ENCODE results near the gene PILRA.
"Not testable (repeated sequence)": the region's sequence is repeated elsewhere in the genome, so short reads cannot be mapped to it uniquely, and the experiment has no call there.

GRCh38 chr7:100344560-100345287 is 28.6 kb upstream of the PILRA start:
- not testable (repeated sequence) for TF ChIP-seq NANOG (IDR thresholded peaks at IDR 0.05; ENCODE audit: insufficient read depth, low read depth, low read length, poor library complexity, severe bottlenecking); POLR2AphosphoS5 (IDR thresholded peaks at IDR 0.05; ENCODE audit: low read depth, low read length); POLR2A (IDR thresholded peaks at IDR 0.05; ENCODE audit: control extremely low read depth in 1 of 2, low read depth in 2 of 2, low read length in 2 of 2); ZNF274 (IDR thresholded peaks at IDR 0.05; ENCODE audit: borderline replicate concordance, extremely low read depth, low read length); CEBPB (IDR thresholded peaks at IDR 0.05; ENCODE audit: low read depth, low read length); ATF2 (IDR thresholded peaks at IDR 0.05; ENCODE audit: low read length); CHD2 (IDR thresholded peaks at IDR 0.05; ENCODE audit: low read length); RAD21 (IDR thresholded peaks at IDR 0.05 in 1 of 2, conservative IDR thresholded peaks at IDR 0.05 in 1 of 2; ENCODE audit: low read depth in 2 of 2, low read length in 2 of 2); NRF1 (IDR thresholded peaks at IDR 0.05; ENCODE audit: low read depth, low read length); MAX (IDR thresholded peaks at IDR 0.05); GABPA (IDR thresholded peaks at IDR 0.05; ENCODE audit: borderline replicate concordance, insufficient read depth, low read length); JUN (IDR thresholded peaks at IDR 0.05; ENCODE audit: low read depth, low read length); ASH2L (IDR thresholded peaks at IDR 0.05; ENCODE audit: low read length)
- peak; percentile 34 to 36 (median 35) for TF ChIP-seq CTCF (IDR thresholded peaks at IDR 0.05; ENCODE audit: control extremely low read depth in 1 of 3, insufficient read depth in 1 of 3, low read depth in 1 of 3, low read length in 3 of 3)
